Sigmoid colon (tissue), 4 donors: ENCODE data around the gene MAVS.

Source experiments
- CTCF ChIP-seq, 4 experiments: fragments of 450-650 bp in 3 of 4; fragments of 200-600 bp in 1 of 4; IDR thresholded peaks; one replicate each; pipeline ENCODE4 v1.5.1; 2016 to 2019; ENCODE audit warnings: antibody characterized with exemption in 4 of 4, mild to moderate bottlenecking in 3 of 4, moderate library complexity in 2 of 4
- EP300 ChIP-seq, 4 donors: sonication (generic); formaldehyde crosslinking; IDR thresholded peaks; one replicate each; pipeline ENCODE4 v1.6.1; 2017; ENCODE audit warnings: antibody characterized with exemption in 4 of 4

GRCh38 chr20:3812975-3813847, 33.4 kb upstream of the MAVS start:
- no peak for TF ChIP-seq CTCF (IDR thresholded peaks at IDR 0.05)
- no peak for TF ChIP-seq EP300 (IDR thresholded peaks at IDR 0.05)
